Testis (tissue), 2 donors: ENCODE data around the gene CDK2AP2.

Source experiments
- POLR2A ChIP-seq: fragments of 450-650 bp; IDR thresholded peaks from one replicate; pipeline ENCODE4 v1.6.1; 2017; ENCODE audit warnings: antibody characterized with exemption, mild to moderate bottlenecking, moderate library complexity
- TF ChIP-seq, protein P1 (sequence below), 3 experiments: fragments of 450-650 bp in 2 of 3; fragments of 200-600 bp in 1 of 3; sonication (generic) in 1 of 3; IDR thresholded peaks; one replicate each; pipeline ENCODE4 v1.5.1; 2016 to 2019; ENCODE audit warnings: antibody characterized with exemption in 3 of 3, mild to moderate bottlenecking in 2 of 3, moderate library complexity in 1 of 3

DNA sequence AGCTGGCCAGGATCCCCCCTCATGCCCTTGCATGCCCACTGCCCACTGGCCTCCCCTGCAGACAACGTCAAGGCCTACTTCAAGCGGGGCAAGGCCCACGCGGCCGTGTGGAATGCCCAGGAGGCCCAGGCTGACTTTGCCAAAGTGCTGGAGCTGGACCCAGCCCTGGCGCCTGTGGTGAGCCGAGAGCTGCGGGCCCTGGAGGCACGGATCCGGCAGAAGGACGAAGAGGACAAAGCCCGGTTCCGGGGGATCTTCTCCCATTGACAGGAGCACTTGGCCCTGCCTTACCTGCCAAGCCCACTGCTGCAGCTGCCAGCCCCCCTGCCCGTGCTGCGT lies 17.3 kb downstream of the CDK2AP2 start:
- TF ChIP-seq POLR2A, result no peak
- TF ChIP-seq, protein P1, sequence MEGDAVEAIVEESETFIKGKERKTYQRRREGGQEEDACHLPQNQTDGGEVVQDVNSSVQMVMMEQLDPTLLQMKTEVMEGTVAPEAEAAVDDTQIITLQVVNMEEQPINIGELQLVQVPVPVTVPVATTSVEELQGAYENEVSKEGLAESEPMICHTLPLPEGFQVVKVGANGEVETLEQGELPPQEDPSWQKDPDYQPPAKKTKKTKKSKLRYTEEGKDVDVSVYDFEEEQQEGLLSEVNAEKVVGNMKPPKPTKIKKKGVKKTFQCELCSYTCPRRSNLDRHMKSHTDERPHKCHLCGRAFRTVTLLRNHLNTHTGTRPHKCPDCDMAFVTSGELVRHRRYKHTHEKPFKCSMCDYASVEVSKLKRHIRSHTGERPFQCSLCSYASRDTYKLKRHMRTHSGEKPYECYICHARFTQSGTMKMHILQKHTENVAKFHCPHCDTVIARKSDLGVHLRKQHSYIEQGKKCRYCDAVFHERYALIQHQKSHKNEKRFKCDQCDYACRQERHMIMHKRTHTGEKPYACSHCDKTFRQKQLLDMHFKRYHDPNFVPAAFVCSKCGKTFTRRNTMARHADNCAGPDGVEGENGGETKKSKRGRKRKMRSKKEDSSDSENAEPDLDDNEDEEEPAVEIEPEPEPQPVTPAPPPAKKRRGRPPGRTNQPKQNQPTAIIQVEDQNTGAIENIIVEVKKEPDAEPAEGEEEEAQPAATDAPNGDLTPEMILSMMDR (IDR thresholded peaks at IDR 0.05), result no peak
